ENCODE data around the gene GSS. TPM values are rescaled to one million over a fixed set of nuclear protein-coding genes. Genes with fewer than 3 reads are reported as not detected.

The GSS gene
- total and polyA plus RNA-seq, 3 experiments from 2014 or later = 38.8 to 65.2 (median 63.0) TPM

- Mint-ChIP-seq H3K9me3 (no peaks in the 10 kb centered on the region), H3K4me3 (no peak overlapping the region), H3K27ac (no peak overlapping the region), H3K36me3 (peaks cover 0 to 22% (median 0%) of the 10 kb centered on the region in 3 donors), H3K4me1 (no peaks in the 10 kb centered on the region), H3K27me3 (peaks cover 0 to under 1% of the 10 kb centered on the region in 2 donors)
- ChIA-PET POLR2A (no interaction called here), CTCF (no interaction called here)
- H3K27ac ChIP-seq (ENCODE audit: low read depth, low read length) = no peak overlapping the region
- DNase-seq = no peak
- no peak overlapping the region for H3K4me3 ChIP-seq (ENCODE audit: low read length)
- no peaks in the 10 kb centered on the region for H3K27me3 ChIP-seq (ENCODE audit: insufficient read depth, low read length, poor library complexity, severe bottlenecking)
- H3K9me3 ChIP-seq (ENCODE audit: low read length) = no peaks in the 10 kb centered on the region
- H3K4me1 ChIP-seq (ENCODE audit: insufficient read depth, low read length) = no peaks in the 10 kb centered on the region
- H3K36me3 ChIP-seq (ENCODE audit: insufficient read depth, low read length) = no peaks in the 10 kb centered on the region
These were observed 34.6 kb upstream of the GSS start for GRCh38 chr20:34990231-34990630.

- Mint-ChIP-seq H3K4me1 (no peaks in the 10 kb centered on the region), H3K27me3 (peaks cover 0 to 3% of the 10 kb centered on the region in 2 donors), H3K36me3 (peaks cover 0 to 16% (median 0%) of the 10 kb centered on the region in 3 donors), H3K9me3 (no peaks in the 10 kb centered on the region), H3K27ac (no peak overlapping the region), H3K4me3 (no peak overlapping the region)
- Histone ChIP-seq H3K27me3 (ENCODE audit: insufficient read depth, low read length, poor library complexity, severe bottlenecking) (no peaks in the 10 kb centered on the region), H3K4me1 (ENCODE audit: insufficient read depth, low read length) (no peaks in the 10 kb centered on the region), H3K9me3 (ENCODE audit: low read length) (no peaks in the 10 kb centered on the region), H3K36me3 (ENCODE audit: insufficient read depth, low read length) (no peaks in the 10 kb centered on the region), H3K4me3 (ENCODE audit: low read length) (no peak overlapping the region), H3K27ac (ENCODE audit: low read depth, low read length) (no peak overlapping the region)
- ChIA-PET CTCF (no interaction called here), POLR2A (no interaction called here)
- DNase-seq = no peak
These were observed 34.1 kb upstream of the GSS start for GRCh38 chr20:34989670-34990069.

GRCh38 chr20:34989118-34989517 lies 33.5 kb upstream of the GSS start:
- Histone ChIP-seq H3K27ac (ENCODE audit: low read depth, low read length) (no peak overlapping the region), H3K4me1 (ENCODE audit: insufficient read depth, low read length) (no peaks in the 10 kb centered on the region), H3K27me3 (ENCODE audit: insufficient read depth, low read length, poor library complexity, severe bottlenecking) (no peaks in the 10 kb centered on the region), H3K4me3 (ENCODE audit: low read length) (no peak overlapping the region), H3K36me3 (ENCODE audit: insufficient read depth, low read length) (no peaks in the 10 kb centered on the region), H3K9me3 (ENCODE audit: low read length) (no peaks in the 10 kb centered on the region)
- H3K4me1 Mint-ChIP-seq = no peaks in the 10 kb centered on the region
- peaks cover 0 to 11% (median 0%) of the 10 kb centered on the region in 3 donors for H3K36me3 Mint-ChIP-seq
- peaks cover 0 to 3% of the 10 kb centered on the region in 2 donors for H3K27me3 Mint-ChIP-seq
- no peaks in the 10 kb centered on the region for H3K9me3 Mint-ChIP-seq
- H3K4me3 Mint-ChIP-seq = no peak overlapping the region
- CTCF ChIA-PET = no interaction called here
- DNase-seq = no peak
- POLR2A ChIA-PET = no interaction called here
- H3K27ac Mint-ChIP-seq = peak overlapping the region in 1 of 8 donors; percentile 61

- peaks cover 0 to 9% of the 10 kb centered on the region in 2 donors for H3K27me3 Mint-ChIP-seq
- H3K9me3 Mint-ChIP-seq = no peaks in the 10 kb centered on the region
- Histone ChIP-seq H3K27ac (ENCODE audit: low read depth, low read length) (no peak overlapping the region), H3K27me3 (ENCODE audit: insufficient read depth, low read length, poor library complexity, severe bottlenecking) (peaks cover 9% of the 10 kb centered on the region), H3K9me3 (ENCODE audit: low read length) (no peaks in the 10 kb centered on the region), H3K36me3 (ENCODE audit: insufficient read depth, low read length) (no peaks in the 10 kb centered on the region), H3K4me1 (ENCODE audit: insufficient read depth, low read length) (no peaks in the 10 kb centered on the region), H3K4me3 (ENCODE audit: low read length) (no peak overlapping the region)
- DNase-seq = no peak
- ChIA-PET POLR2A (interaction anchor here (0.6 kb wide), 1 partner anchor 466 kb away, joined by 3 read pairs; no protein-coding TSS in a partner anchor), CTCF (no interaction called here)
- H3K4me1 Mint-ChIP-seq = no peaks in the 10 kb centered on the region
- peak overlapping the region in 4 of 8 donors; percentile 15 to 97 (median 54) for H3K27ac Mint-ChIP-seq
- peaks cover 0 to 2% (median 0%) of the 10 kb centered on the region in 3 donors for H3K36me3 Mint-ChIP-seq
- H3K4me3 Mint-ChIP-seq = no peak overlapping the region
These were observed 32.6 kb upstream of the GSS start for GRCh38 chr20:34988191-34988540.

- DNase-seq = no peak
- ChIA-PET CTCF (no interaction called here), POLR2A (no interaction called here)
- Histone ChIP-seq H3K4me1 (ENCODE audit: insufficient read depth, low read length) (no peaks in the 10 kb centered on the region), H3K27ac (ENCODE audit: low read depth, low read length) (no peak overlapping the region), H3K4me3 (ENCODE audit: low read length) (no peak overlapping the region), H3K27me3 (ENCODE audit: insufficient read depth, low read length, poor library complexity, severe bottlenecking) (peaks cover 10% of the 10 kb centered on the region), H3K9me3 (ENCODE audit: low read length) (no peaks in the 10 kb centered on the region), H3K36me3 (ENCODE audit: insufficient read depth, low read length) (no peaks in the 10 kb centered on the region)
- peak overlapping the region in 3 of 8 donors; percentile 23 to 97 (median 65) for H3K27ac Mint-ChIP-seq
- peaks cover 0 to 3% (median 1%) of the 10 kb centered on the region in 3 donors for H3K36me3 Mint-ChIP-seq
- no peaks in the 10 kb centered on the region for H3K4me1 Mint-ChIP-seq
- H3K27me3 Mint-ChIP-seq = peaks cover 5 to 15% of the 10 kb centered on the region in 2 donors
- H3K4me3 Mint-ChIP-seq = no peak overlapping the region
- H3K9me3 Mint-ChIP-seq = no peaks in the 10 kb centered on the region
These were observed 31.9 kb upstream of the GSS start for GRCh38 chr20:34987288-34988190.

GRCh38 chr20:34986311-34987287 lies 31.0 kb upstream of the GSS start:
- POLR2A ChIA-PET = no interaction called here
- Mint-ChIP-seq H3K27me3 (peaks cover 12 to 21% of the 10 kb centered on the region in 2 donors), H3K27ac (peak overlapping the region in 1 of 8 donors; percentile 17), H3K4me1 (no peaks in the 10 kb centered on the region), H3K4me3 (no peak overlapping the region), H3K9me3 (no peaks in the 10 kb centered on the region), H3K36me3 (peaks cover 0 to 4% (median 1%) of the 10 kb centered on the region in 3 donors)
- H3K27ac ChIP-seq (ENCODE audit: low read depth, low read length) = no peak overlapping the region
- no peaks in the 10 kb centered on the region for H3K36me3 ChIP-seq (ENCODE audit: insufficient read depth, low read length)
- no peaks in the 10 kb centered on the region for H3K9me3 ChIP-seq (ENCODE audit: low read length)
- CTCF ChIA-PET = no interaction called here
- no peaks in the 10 kb centered on the region for H3K4me1 ChIP-seq (ENCODE audit: insufficient read depth, low read length)
- DNase-seq = no peak
- no peak overlapping the region for H3K4me3 ChIP-seq (ENCODE audit: low read length)
- peaks cover 10% of the 10 kb centered on the region for H3K27me3 ChIP-seq (ENCODE audit: insufficient read depth, low read length, poor library complexity, severe bottlenecking)

- Histone ChIP-seq H3K36me3 (ENCODE audit: insufficient read depth, low read length) (no peaks in the 10 kb centered on the region), H3K4me3 (ENCODE audit: low read length) (no peak overlapping the region), H3K4me1 (ENCODE audit: insufficient read depth, low read length) (no peaks in the 10 kb centered on the region), H3K9me3 (ENCODE audit: low read length) (no peaks in the 10 kb centered on the region), H3K27ac (ENCODE audit: low read depth, low read length) (no peak overlapping the region), H3K27me3 (ENCODE audit: insufficient read depth, low read length, poor library complexity, severe bottlenecking) (peaks cover 10% of the 10 kb centered on the region)
- no peaks in the 10 kb centered on the region for H3K9me3 Mint-ChIP-seq
- ChIA-PET CTCF (no interaction called here), POLR2A (interaction anchor here (0.8 kb wide), 1 partner anchor 12 kb away, joined by 3 read pairs; no protein-coding TSS in a partner anchor)
- H3K27ac Mint-ChIP-seq = no peak overlapping the region
- H3K27me3 Mint-ChIP-seq = peaks cover 19 to 25% of the 10 kb centered on the region in 2 donors
- H3K4me3 Mint-ChIP-seq = peak overlapping the region in 1 of 7 donors; percentile 36
- peaks cover 0 to 4% (median 0%) of the 10 kb centered on the region in 3 donors for H3K36me3 Mint-ChIP-seq
- no peaks in the 10 kb centered on the region for H3K4me1 Mint-ChIP-seq
- DNase-seq = no peak
These were observed 30.1 kb upstream of the GSS start for GRCh38 chr20:34985461-34986310.
